Measurements from ENCODE around the gene CLEC12A.

Gene CLEC12A

GRCh38 chr12:9932270-9932669, 38.9 kb upstream of the CLEC12A start, which contains the start of gene CLEC2A:
Gene CLEC2A, minus strand, starts transcription at chr12:9932370. Its CDS starts 41 bp downstream, at chr12:9932329.
- in situ Hi-C loops (cut with MboI; ENCODE audit: low pct_unique_long_range_greater_than_20kb, low sequenced_read_pairs, unreplicated experiment): no loop called here

GRCh38 chr12:9933958-9934357, 37.3 kb upstream of the CLEC12A start:
- TF ChIP-seq CTCF (IDR thresholded peaks at IDR 0.05; ENCODE audit: extremely low read depth, insufficient read depth, missing control alignments): no peak
- in situ Hi-C loops (cut with MboI; ENCODE audit: low pct_unique_long_range_greater_than_20kb, low sequenced_read_pairs, unreplicated experiment): no loop called here
- DNase-seq (ENCODE audit: low spot score): no peak

More at GRCh38 chr12:9932270-9932669, 38.9 kb upstream of the CLEC12A start, which contains the start of gene CLEC2A:
- no peak for DNase-seq (ENCODE audit: low spot score)
- no peak for TF ChIP-seq CTCF (IDR thresholded peaks at IDR 0.05; ENCODE audit: extremely low read depth, insufficient read depth, missing control alignments)

GRCh38 chr12:9935026-9935425, 36.2 kb upstream of the CLEC12A start:
- no peak for DNase-seq (ENCODE audit: low spot score)
- in situ Hi-C loops (cut with MboI; ENCODE audit: low pct_unique_long_range_greater_than_20kb, low sequenced_read_pairs, unreplicated experiment): no loop called here
- TF ChIP-seq CTCF (IDR thresholded peaks at IDR 0.05; ENCODE audit: extremely low read depth, insufficient read depth, missing control alignments): no peak

GRCh38 chr12:9936591-9936990, 34.6 kb upstream of the CLEC12A start:
- no peak for DNase-seq (ENCODE audit: low spot score)
- TF ChIP-seq CTCF (IDR thresholded peaks at IDR 0.05; ENCODE audit: extremely low read depth, insufficient read depth, missing control alignments): no peak
- in situ Hi-C loops (cut with MboI; ENCODE audit: low pct_unique_long_range_greater_than_20kb, low sequenced_read_pairs, unreplicated experiment): no loop called here

- in situ Hi-C loops (cut with MboI; ENCODE audit: low pct_unique_long_range_greater_than_20kb, low sequenced_read_pairs, unreplicated experiment): no loop called here
- DNase-seq (ENCODE audit: low spot score): peak; percentile 35
- peak; percentile 59 for TF ChIP-seq CTCF (IDR thresholded peaks at IDR 0.05; ENCODE audit: extremely low read depth, insufficient read depth, missing control alignments)
Observed at GRCh38 chr12:9940375-9940774, 30.8 kb upstream of the CLEC12A start.

- no peak for TF ChIP-seq CTCF (IDR thresholded peaks at IDR 0.05; ENCODE audit: extremely low read depth, insufficient read depth, missing control alignments)
- in situ Hi-C loops (cut with MboI; ENCODE audit: low pct_unique_long_range_greater_than_20kb, low sequenced_read_pairs, unreplicated experiment): no loop called here
- DNase-seq (ENCODE audit: low spot score): no peak
Observed at GRCh38 chr12:9941838-9942237, 29.4 kb upstream of the CLEC12A start.

GRCh38 chr12:9943240-9943639, 28.0 kb upstream of the CLEC12A start:
- DNase-seq (ENCODE audit: low spot score): no peak
- TF ChIP-seq CTCF (IDR thresholded peaks at IDR 0.05; ENCODE audit: extremely low read depth, insufficient read depth, missing control alignments): no peak
- in situ Hi-C loops (cut with MboI; ENCODE audit: low pct_unique_long_range_greater_than_20kb, low sequenced_read_pairs, unreplicated experiment): no loop called here

Measured in GM13977 (cell line).